GOT3 (cell line): ENCODE results near the gene RHOC.

Experiments used
- DNase-seq: peaks from one replicate; lab custom pipeline; 2025; ENCODE audit warnings: mixed read lengths; lab: John Stamatoyannopoulos, UW

The RHOC gene

DNA sequence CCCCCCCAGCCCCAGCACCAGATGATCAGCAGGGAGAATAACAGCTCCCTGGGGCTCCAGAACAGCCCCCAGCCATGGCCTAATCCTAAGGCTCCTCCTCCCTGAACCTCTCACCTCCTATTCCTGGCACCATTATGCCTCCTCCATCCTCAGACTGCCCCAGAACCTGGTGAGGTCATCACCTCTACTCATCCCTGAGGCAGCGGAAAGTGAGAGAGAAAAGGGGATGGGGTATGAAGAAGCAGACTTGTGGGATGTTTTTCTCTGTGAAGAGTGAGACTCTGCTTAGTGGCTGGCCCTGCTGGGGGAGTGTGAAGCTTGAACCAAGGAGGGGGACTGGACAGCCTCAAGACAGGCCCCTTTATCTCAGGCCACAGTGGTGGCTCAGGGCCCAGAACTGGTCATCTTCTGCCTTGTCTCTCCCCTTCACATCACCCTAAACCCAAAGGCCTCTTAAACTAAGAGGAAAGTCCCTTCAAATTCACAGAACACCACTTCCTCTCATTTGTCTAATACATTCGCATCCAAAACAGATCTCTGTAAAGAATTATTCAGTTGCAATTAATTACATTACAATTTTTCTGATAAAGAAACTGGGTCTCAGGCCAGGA lies 10.4 kb upstream of the RHOC start:
- no peak for DNase-seq

DNA sequence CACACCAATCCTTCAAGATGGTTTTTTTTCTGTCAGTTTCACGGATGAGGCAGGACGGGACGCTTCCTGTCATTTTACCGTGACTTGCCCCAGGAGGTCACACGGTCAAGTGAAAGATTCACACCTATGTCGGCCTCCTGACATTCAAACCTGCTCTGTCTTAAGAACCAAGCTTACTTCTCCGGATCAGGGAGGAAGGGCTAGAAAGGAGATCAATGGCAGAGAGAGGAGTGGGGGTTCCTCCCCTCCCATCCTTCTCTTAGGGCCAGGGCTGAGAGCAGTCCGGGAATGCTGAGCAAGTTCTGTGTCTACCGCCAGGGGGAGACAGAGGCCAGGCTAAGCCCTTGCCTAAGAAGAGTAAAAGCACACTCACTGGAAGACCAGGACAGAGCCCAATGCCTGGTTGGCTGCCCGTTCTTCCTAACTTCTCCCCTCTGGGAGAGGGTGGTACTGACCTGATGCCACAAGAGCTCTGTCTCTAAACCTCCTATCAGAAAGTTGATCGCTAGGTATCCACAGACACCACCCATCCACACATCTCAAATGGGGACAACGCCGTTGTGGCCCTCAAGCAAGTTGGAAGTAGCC lies 9.3 kb upstream of the RHOC start:
- DNase-seq = no peak

DNA sequence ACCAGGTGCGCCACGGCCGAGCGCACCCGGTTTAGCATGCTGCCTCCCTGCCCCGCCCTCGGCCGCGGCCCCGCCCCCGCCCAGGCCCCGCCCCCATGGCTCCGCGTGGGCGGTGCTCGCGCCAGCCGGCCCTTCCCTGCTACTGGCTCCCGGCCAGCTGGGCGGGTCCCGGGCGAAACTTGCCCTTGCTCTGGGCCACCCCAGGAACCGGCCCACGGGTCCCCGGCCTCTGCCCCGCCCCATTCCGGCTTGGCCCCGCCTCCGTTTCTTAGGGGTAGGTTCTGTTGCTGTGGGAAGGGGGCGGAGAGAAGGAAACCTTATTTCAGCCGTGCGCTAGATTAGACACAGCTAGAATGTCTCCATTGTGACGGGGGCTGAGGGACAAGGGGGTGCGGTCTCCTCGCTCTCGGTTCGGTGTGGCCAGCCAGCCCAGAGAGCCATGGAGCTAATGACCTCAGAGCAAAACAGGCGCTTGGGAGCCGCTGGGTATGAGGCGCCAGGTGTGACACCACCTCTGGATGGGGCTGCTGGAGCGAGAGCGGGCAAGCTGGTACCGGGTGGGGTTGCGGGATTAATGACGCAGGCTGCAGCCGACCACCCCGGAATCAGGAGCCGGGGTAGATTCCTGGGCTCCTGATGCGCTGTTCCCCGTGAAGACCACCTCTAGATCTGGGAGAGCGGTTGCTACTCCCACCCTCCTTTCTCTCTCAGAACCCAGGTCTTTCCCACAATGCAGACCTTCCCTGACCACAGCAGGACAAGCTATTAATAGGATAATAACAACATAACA lies 8.5 kb upstream of the RHOC start, which contains the start of gene PPM1J:
PPM1J (minus strand) TSS at position 69 of the 790 bp plus-strand sequence; CDS start at position 38, 31 bp downstream.
- DNase-seq = peak; percentile 61

DNA sequence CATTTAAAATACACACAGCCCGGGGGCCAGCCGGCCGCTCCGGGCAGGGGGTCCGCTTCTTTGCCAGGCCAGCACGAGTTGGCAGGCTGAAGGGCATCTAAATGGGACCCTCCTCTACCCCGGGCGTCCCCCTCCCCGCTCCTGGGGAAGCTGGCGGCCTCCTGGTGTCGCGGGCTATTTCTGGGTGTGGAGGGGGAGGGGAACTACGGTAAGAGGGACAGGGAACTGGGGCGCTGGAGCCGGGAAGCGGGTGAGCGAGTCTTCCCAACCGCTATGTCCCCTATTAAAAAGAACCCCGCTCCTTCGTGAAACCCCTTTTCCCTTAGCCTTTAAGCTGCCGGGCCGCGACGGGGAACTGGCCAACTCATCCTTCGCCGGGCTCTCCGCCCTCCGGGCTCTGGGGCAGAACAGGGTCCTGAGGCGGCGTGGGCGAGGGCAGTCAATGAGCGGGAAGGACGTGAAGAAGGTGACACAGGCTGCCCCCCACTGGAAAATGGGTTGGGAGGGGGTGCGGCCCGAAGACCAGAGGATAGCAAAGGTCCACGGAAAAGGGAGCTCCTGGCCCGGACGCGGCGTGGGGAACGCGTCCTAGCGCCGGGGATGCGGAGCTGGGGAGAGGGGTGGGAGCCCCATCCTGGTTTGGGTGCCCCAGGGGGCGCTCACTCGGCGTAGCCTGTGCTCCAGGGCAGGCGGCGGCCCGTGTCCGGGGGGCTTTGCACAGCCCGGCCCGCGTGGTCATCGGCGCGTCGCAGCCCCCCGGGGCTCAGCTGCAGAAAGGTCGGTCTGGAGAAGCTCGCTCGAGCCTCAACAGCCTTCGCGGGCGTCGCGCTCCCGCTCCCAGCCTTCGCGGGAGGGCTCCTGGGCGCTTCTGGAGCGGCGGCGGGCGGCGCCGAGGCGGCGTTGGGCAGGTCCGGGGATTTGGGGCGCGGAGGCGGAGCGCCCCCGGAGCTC lies 7.7 kb upstream of the RHOC start:
- DNase-seq = no peak

DNA sequence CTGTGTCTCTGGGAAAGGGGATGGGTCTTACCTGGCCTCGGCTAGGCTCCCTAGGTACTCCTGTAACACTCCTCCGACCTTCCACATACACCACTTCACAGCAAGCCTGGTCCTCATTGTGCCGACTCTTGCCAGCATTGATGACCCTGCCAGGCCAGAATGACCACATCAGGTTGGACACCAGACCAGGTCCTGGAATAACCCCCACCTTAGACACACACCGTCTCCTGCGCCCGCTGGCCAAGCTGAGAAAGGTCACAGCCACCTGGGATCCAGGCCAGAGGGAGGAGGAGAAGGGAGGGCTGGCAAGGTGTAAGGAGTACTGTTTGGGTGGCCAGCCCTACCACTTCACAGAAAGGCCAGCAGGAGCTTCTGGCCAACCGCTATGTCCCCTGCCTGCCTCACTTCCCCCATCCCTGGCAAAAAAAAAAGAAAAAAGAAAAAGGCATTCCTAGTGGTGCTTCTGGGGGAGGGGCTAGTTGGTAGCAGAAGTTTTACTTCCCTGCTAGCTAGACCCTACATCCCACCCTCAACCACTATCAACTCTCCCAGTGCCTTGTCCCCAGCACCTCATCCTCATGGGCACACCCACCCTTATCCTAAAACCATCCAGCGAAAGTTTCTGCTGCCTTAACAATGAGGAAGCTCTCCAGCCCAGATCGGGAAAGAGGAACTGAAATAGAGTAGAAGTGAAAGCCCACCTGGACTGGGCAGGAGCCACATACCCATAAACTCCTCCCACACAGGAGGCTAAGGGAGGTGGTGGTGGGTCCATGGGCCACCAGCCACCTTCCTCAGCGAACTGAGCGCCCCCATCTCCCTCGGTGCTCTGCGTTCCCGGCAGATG lies 6.8 kb upstream of the RHOC start:
- no peak for DNase-seq

DNA sequence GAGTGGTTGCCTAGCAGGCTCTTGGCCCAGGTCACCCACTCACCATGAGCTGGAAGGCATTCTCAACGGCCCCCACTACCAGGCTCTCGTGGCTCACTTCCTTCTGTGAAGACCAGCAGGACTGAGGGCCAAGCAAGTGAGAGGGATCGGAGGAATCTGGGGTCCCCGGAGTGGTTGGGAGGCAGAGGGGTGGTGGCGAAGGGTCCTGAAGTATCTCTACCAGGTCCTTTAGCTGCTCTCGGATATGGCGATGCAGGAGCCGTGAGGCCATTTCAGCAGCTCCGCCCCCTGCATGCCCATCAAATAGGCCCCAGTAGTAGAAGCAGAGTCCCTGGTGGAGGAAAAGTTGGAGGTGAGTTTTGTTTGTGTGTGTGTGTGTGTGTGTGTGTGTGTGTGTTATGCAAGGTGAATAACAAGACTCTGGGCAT lies 5.8 kb upstream of the RHOC start:
- DNase-seq = no peak

DNA sequence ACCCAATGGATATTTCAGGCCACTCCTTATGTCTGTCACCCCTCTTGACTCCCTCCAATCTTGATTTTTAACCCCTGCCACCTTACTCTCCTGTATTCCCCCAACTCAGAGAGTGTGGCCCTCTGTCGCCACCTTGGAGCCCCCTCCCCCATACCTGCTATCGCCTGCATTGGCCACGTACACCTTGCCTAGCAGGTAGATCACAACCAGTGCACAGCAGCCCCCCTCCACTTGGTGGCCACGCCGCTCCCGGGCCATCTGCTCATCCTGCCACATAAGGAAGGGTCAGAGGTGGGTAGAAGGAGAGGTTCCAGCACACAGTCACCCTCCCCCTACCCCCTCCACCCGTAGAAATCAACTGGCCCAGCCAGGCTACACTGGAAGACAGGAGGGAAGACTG lies 5.3 kb upstream of the RHOC start:
- no peak for DNase-seq

DNA sequence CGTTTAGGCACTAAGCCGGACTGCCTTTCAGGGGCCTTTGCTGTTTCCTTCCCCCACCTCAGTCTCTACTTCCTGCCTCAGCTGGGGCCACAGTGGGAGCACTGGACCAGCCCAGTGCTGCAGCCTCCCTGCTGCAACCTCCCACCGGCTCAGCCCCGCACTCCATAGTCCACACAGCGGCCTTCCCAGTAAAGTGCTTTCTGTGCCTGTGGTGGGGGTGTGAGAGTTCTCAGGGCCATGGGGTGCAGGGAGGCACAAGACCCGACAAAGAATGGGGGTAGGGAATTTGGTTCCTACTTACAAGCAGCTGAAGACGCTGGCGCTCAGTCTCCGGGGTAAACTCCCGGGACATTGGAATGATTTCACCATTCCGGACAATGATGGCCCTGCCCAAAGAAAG lies 4.7 kb upstream of the RHOC start:
- DNase-seq = no peak

DNA sequence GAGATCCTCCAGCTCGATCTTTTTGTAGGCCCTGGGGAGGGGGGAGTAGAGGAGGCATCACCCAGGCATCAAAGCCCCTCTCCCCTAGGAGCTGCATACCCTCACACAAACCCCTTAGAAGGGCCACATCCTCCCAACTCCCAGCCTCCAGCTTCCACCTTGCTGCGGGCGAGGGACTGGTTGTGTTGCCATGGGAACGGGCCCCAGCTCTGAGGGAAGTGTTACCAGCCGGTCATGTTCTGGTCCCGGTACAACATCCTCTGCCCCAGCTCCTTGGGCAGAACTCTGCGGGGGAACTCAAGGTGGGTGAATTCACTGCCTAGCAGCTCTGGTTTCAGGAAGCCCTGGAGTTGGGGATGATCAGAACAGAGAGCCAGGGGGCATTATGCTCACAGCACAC lies 4.1 kb upstream of the RHOC start:
- no peak for DNase-seq

DNA sequence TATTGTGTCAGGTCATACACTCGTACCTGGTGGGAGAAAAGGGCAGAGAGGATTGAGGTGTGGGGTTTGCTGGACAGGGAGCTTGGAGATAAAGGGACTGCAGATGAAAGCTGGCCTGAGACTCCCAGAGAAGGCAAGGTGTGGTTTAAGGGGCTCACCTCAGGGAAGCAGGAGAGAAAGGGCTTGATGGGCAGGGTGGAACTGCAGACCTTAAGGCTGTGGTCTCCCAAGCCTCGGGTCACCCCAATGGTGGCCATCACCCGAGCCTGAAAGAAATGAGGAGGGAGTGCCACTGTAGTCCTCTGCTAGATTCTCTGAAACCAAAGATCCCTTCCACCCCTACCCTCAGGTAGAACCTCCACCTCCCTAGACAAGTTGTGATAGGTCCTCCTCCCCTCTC lies 3.7 kb upstream of the RHOC start:
- no peak for DNase-seq

DNA sequence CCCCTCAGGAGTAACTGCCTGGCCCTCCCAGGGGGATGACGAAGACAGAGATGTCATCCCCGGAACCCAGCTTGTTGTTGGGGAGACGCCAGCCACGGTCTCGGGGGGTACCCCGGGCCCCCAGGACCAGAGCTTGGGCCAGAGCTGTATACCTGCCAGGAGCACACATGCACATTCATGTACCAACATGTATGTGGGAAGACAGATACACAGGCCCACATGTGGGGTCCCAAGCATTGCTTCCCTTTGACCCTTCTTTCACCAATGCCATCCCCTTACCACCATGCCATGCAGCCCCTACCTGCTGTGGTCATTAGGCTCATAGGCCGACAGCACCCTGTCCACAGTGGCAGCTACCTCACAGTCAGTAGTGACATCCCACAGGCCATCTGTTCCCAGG lies 3.2 kb upstream of the RHOC start:
- DNase-seq = no peak

DNA sequence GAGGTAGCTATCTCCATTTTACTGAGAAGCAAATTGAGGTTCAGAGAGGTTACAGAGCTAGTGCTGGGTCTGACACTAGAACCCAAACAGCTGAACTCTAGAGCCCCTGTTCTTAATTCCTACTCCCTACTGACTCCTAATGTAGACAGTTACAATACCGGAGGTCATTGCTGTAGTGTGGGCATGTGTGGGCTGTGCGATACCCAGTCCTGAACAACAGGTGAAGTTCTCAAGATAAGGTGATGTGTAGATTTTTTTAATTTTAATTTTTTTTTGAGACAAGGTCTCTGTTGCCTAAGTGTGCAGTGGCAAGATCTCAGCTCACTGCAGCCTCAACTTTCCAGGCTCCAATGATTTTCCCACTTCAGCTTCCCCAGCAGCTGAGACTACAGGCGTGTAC lies 1.6 kb upstream of the RHOC start:
- DNase-seq = no peak

DNA sequence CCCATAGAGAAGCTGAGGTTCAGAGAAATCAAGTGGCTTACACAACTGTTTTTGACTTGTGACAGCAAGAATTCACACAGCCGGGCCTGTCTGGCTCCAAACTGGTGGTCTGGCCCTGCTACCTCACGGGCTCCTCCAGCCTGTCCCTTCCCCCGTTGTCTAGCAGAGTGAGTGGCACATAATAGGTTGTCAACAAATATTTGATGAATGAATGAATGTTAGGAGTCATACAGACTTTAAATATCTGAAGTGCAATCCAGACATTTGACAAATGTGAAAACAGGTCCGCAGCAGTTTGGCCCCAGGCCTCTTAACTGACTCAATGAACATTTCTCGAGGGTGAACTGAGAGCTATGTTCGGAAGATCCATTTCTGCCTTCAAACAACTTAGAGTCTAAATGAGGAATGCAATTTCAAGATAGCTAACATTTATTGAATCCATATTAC lies 1.1 kb upstream of the RHOC start:
- no peak for DNase-seq

DNA sequence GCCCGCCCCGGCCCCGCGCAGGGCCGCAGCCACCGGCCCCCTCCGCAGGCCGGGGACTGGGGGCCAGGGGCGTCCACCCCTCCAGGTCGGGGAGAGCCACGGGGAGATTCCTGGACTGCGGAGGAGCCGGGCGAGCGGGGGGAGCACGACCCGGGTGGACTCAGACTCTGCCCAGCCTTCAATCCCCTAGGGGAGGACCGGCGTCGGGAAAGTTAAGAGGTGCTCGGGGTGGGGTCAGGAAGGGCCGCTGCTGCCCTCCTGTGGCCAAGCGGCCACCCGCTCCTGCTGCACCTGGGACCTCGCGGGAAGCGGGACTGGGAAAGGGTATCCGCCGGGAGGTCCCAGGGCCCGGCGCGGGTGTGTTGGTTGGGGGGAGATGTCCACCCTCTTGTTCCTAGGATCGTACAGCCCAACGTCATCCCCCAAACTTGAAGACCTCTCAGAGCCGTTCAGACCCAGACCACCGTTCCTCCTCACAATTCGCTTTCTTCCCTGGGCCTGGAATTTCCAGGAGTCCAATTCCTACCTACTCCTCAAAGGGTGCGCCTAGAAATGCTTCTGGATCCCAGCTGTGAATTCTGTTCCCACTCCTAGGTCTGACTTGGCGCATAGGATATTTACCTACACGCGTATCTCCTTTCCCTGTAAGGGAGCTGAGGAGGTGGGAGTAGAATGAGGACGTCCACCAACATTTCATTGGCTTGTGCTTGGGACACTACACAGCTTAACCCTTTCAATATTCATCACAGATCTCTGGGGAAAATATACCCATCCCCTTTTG lies 484 bp upstream of the RHOC start:
- DNase-seq = peak; percentile 56

DNA sequence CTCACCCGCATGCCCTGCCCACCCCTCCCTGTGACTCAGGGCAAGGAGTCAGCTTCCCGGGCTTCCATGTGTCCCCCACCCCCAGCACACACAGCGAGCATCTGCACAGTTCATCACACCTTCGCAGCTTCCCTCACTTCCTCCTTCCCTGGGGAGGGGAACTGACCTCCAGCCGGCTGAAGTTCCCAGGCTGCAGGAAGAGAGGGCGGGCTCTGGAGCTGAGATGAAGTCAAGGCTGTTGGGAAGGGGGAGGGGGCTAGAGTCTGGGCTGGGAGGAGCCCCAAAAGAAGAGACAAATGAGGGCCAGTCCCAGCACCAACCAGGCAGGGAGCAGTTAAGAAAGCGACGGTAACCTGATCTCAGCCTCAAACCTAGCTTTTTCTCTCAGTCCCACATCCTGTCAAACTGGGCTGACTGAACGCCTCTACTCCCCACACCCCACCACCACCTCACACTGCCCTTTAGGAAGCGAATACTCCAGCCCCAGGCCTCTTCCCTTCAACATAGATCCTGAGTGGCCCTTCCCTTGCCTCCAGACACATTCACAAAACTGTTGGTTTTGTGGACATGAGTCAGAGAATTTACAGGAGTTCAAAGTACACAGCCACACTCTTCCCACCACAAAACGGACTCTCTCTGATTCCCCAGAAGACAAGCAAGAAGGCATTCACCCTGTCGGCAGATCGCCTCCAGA lies 1.8 kb downstream of the RHOC start:
- DNase-seq = peak; percentile 28

DNA sequence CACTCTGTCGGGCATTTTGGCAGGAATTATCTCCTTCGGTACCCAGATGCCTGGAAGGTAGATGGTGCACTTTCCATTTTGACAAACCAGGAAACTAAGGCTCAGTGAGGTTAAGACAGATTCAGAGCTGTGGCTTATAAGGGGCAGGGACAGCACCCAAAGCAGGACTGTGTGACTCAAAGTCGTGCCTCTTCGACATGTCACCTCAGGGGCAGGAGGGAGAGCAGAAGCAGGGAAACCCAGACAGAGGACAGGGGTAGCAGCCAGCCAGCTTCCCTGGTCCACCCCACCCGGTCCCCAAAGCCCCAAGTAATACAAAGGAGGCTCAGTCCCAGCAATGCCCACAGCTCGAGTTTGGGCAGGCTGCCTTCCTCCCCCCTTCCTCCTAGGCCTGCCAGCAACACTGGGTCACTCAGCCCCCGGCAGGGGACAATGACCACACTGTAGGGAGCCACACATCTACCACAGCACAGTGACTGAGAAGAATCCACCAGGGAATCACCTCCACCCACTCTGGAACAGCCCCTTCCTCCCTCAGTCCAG lies 2.5 kb downstream of the RHOC start:
- DNase-seq = no peak

DNA sequence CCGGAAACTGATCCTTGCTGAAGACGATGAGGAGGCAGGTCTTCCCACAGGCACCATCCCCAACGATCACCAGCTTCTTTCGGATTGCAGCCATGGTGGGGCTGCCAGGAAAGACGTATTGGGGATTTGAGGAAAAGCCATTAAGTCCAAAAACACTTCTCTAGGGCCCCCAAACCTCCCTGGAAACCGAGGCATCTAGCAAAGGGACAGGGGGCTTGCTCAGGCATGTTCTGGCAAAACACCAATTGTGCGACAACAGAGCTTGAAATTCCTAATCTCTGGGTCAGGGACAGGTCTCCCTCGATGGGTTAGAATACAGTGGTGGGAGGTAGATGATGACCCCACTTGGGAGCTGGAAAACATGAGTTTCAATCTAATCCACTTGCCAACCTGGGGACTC lies 3.2 kb downstream of the RHOC start:
- no peak for DNase-seq

DNA sequence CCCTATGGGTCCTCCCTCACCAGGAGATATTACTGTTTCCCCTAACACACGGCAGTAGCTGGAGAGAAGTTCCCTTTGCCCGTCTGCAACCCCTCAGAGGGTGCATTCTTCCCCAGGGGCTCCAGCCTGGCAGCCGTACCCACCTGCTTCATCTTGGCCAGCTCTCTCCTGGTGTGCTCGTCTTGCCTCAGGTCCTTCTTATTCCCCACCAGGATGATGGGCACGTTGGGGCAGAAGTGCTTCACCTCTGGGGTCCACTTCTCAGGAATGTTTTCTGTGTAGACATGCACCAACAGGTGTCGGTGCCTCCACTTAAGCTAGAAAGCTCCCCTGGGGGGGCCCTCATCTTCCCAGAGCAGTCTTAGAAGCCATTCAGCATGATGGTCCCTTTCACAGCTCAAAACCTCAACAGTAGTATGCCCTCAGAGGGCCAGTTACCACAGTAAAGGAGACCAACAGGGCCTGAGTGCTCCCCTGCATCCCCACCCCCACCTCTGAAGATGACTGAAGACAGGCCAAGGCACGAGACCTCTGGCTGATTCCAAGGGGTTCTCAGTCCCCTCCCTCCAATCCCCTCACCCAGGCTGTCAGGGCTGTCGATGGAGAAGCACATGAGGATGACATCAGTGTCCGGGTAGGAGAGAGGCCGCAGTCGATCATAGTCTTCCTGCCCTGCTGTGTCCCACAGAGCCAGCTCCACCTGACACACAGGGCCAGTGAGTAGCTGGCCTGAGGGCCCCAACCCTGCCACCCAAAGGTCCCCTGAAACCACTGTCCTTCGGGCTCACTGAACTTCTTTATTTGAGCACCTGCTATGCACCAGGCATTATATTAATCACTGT lies 4.3 kb downstream of the RHOC start:
- DNase-seq = no peak

DNA sequence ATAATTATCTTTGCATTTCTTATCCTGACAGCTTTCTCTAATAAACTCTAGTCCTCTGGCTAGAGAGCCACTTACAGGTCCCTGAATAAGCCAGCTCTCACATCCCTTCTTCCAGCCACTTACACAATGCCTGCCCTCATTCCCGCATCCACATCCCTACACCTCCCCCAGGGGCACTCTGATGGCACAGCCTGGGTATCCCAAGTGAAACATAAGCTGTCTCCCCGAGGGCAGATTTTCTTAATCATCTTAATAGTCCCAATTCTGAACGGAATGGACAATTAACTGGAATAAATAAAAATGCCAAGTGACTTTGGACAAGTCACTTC lies 4.9 kb downstream of the RHOC start:
- DNase-seq = no peak
